B cell (primary cell): ENCODE measurements around the gene SPATA19.

Experiments used
- EZH2 ChIP-seq: IDR thresholded peaks from 2 replicates; pipeline ENCODE4 v1.6.1; 2012; ENCODE audit warnings: borderline replicate concordance, low read depth, mild to moderate bottlenecking, moderate library complexity, low read length; ENCODE audit not compliant: insufficient read depth, poor library complexity, severe bottlenecking
- TF ChIP-seq, protein P1 (sequence below): fragments of 200-600 bp; IDR thresholded peaks from one replicate; pipeline ENCODE4 v1.8.0; 2022; ENCODE audit warnings: antibody characterized with exemption, mild to moderate bottlenecking

GRCh38 chr11:133800666-133801065 lies 44.6 kb downstream of the SPATA19 start:
- no peak for TF ChIP-seq EZH2
- TF ChIP-seq, protein P1, sequence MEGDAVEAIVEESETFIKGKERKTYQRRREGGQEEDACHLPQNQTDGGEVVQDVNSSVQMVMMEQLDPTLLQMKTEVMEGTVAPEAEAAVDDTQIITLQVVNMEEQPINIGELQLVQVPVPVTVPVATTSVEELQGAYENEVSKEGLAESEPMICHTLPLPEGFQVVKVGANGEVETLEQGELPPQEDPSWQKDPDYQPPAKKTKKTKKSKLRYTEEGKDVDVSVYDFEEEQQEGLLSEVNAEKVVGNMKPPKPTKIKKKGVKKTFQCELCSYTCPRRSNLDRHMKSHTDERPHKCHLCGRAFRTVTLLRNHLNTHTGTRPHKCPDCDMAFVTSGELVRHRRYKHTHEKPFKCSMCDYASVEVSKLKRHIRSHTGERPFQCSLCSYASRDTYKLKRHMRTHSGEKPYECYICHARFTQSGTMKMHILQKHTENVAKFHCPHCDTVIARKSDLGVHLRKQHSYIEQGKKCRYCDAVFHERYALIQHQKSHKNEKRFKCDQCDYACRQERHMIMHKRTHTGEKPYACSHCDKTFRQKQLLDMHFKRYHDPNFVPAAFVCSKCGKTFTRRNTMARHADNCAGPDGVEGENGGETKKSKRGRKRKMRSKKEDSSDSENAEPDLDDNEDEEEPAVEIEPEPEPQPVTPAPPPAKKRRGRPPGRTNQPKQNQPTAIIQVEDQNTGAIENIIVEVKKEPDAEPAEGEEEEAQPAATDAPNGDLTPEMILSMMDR, result no peak
